Lower leg skin (tissue), 3 donors: Measurements from ENCODE around the gene SLC35E3.

ENCODE experiments used
- CTCF ChIP-seq, 3 donors: fragments of 450-650 bp; IDR thresholded peaks; one replicate each; pipeline ENCODE4 v1.5.1; 2016; ENCODE audit warnings: antibody characterized with exemption in 3 of 3, mild to moderate bottlenecking in 3 of 3, moderate library complexity in 2 of 3
- POLR2A ChIP-seq, 2 donors: fragments of 450-650 bp; IDR thresholded peaks; one replicate each; pipeline ENCODE4 v1.6.1; 2016 to 2017; ENCODE audit warnings: antibody characterized with exemption in 2 of 2, mild to moderate bottlenecking in 1 of 2, moderate library complexity in 1 of 2

- TF ChIP-seq CTCF (IDR thresholded peaks at IDR 0.05) (no peak), POLR2A (IDR thresholded peaks at IDR 0.05) (no peak)
Measured at GRCh38 chr12:68800294-68800693, 54.3 kb downstream of the SLC35E3 start.
